ENCODE results near the gene PRPF39.

- TF ChIP-seq EZH2 (IDR thresholded peaks at IDR 0.05; ENCODE audit: borderline replicate concordance, insufficient read depth, low read length, poor library complexity, severe bottlenecking) (no peak), CTCF (IDR thresholded peaks at IDR 0.05; ENCODE audit: poor library complexity, severe bottlenecking) (no peak), POLR2AphosphoS5 (IDR thresholded peaks at IDR 0.05) (no peak), MXI1 (conservative IDR thresholded peaks at IDR 0.05; ENCODE audit: poor library complexity, severe bottlenecking) (no peak), TAF1 (IDR thresholded peaks at IDR 0.05; ENCODE audit: low read depth) (no peak)
Measured at GRCh38 chr14:45082420-45082819, 1.5 kb upstream of the PRPF39 start.

Data from neural cell (in vitro differentiated cells).